GM21390 (cell line): ENCODE results near the gene RHBDL1.

Experiments used
- ATAC-seq: cut with Tn5 transposase; IDR thresholded peaks from one replicate; pipeline ENCODE4 v1.9.1; 2021; ENCODE audit not compliant: unreplicated experiment

Gene RHBDL1

GRCh38 chr16:652454-653305 lies 22.8 kb upstream of the RHBDL1 start:
- ATAC-seq, result no peak

- no peak for ATAC-seq
These were observed 21.4 kb upstream of the RHBDL1 start for GRCh38 chr16:654034-654433.

- no peak for ATAC-seq
These were observed 18.0 kb upstream of the RHBDL1 start for GRCh38 chr16:657487-657886.

- no peak for ATAC-seq
These were observed 16.5 kb upstream of the RHBDL1 start for GRCh38 chr16:658679-659571.

GRCh38 chr16:659618-660017 lies 15.9 kb upstream of the RHBDL1 start:
- no peak for ATAC-seq

GRCh38 chr16:660132-660458 lies 15.4 kb upstream of the RHBDL1 start:
- ATAC-seq, result no peak

GRCh38 chr16:660459-661183 lies 14.8 kb upstream of the RHBDL1 start:
- ATAC-seq, result peak; percentile 46

- ATAC-seq, result no peak
These were observed 14.2 kb upstream of the RHBDL1 start for GRCh38 chr16:661184-661821.

GRCh38 chr16:662095-662494 lies 13.4 kb upstream of the RHBDL1 start:
- ATAC-seq, result no peak

GRCh38 chr16:662597-662996 lies 12.9 kb upstream of the RHBDL1 start:
- ATAC-seq, result no peak

- no peak for ATAC-seq
These were observed 8.9 kb upstream of the RHBDL1 start for GRCh38 chr16:666572-666971.

- ATAC-seq, result no peak
These were observed 8.2 kb upstream of the RHBDL1 start for GRCh38 chr16:667113-667779.

GRCh38 chr16:667780-668518 lies 7.5 kb upstream of the RHBDL1 start, which contains the start of gene RHOT2:
Gene RHOT2 (plus strand): TSS chr16:668132. CDS start chr16:668200, 68 bp downstream.
- peak; percentile 82 for ATAC-seq

- ATAC-seq, result no peak
These were observed 6.8 kb upstream of the RHBDL1 start for GRCh38 chr16:668519-669171.

- ATAC-seq, result no peak
These were observed 5.8 kb upstream of the RHBDL1 start for GRCh38 chr16:669666-670065.

GRCh38 chr16:670485-671352 lies 4.8 kb upstream of the RHBDL1 start:
- ATAC-seq, result no peak

GRCh38 chr16:671353-672131 lies 3.9 kb upstream of the RHBDL1 start:
- no peak for ATAC-seq
